KOPT-K1 (cell line): Measurements from ENCODE around the gene BRPF3.

Experiments
- H3K27ac ChIP-seq: fragments of 200-600 bp; sonication (generic); 2 replicates; pipeline ENCODE4 v1.5.1; 2016; ENCODE audit warnings: antibody characterized with exemption, mild to moderate bottlenecking, low read depth, low read length; ENCODE audit not compliant: poor library complexity, severe bottlenecking
- H3K36me3 ChIP-seq: fragments of 200-600 bp; sonication (generic); 2 replicates; pipeline ENCODE4 v1.5.1; 2017; ENCODE audit warnings: antibody characterized with exemption, mild to moderate bottlenecking, low read length, moderate library complexity; ENCODE audit not compliant: insufficient read depth
- H3K9me3 ChIP-seq: fragments of 200-600 bp; sonication (generic); 2 replicates; pipeline ENCODE4 v1.5.1; 2017; ENCODE audit warnings: antibody characterized with exemption, low read length, mild to moderate bottlenecking; ENCODE audit not compliant: insufficient read depth, poor library complexity, severe bottlenecking

Gene BRPF3

DNA sequence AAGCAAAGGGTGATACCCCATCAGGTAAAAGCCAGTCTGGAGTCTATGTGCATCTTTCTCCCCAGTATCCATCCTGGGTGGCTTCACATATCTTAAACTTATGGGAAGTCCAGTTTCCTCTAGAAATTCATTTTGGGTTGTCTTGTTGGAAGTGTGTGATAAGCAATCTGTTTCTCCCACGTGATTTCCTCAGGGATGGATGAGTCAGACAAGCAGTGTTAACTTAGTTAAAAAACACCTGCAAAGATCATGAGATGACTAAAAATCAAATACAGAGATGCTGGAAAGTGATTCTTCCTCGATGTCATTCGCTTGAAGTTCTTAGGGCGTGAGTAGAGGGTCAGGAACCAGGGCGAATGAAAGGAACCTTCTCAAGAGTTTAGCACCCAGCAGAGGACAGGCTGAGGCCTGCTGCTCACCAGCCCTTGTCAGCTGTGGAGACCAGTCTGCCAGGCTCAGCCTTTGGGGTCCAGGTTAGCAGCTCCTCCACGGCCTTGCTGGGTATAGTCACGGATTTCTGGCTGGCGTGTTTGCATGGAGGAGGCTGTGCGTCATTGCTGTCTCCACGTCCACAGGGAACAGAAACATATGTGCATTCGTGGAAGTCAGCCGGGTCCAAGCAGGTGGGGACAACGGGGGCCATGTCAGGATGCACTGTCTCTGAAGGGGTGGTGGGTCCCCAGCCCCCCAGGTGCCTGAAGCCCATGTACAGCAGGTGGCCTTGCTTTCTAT is 70.5 kb downstream of the BRPF3 start:
- Histone ChIP-seq H3K9me3 (peaks cover 8% of the 10 kb centered on the region), H3K27ac (no peak overlapping the region), H3K36me3 (no peaks in the 10 kb centered on the region)

DNA sequence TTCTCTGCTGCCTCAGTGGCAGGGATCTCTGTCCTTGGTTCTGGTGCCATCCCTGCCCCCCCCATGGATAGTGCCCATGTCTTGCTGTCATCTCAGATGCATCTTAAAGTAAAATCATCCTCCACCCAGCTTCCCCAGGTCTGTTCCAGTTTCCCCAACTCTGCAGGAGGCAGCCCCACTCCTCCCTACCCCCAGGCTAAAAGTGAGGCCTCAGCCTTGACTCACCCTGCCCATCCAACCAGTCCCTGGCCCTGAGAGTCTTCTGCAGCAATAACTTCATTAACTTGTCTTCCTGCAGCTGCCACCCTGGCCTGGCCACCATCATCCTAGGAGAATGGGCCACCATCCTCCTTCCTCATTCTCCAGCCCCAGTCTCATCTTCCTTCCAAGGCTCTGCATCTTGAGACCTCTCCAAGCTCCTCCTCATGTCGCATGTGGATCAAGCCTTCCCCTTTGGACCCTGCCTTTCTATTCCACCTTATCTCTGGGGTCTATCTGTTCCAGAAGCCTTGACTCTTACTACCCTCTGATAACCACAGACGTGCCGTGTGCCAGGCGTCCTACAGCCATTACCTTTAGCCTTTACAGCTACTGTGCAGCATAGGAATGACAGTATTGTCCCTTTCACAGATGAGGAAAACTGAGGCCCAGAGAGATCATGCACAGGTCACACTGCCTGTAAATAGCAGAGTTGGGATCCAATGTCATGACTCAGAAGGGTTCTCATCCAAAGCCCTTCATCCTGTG is 71.4 kb downstream of the BRPF3 start:
- Histone ChIP-seq H3K27ac (no peak overlapping the region), H3K36me3 (no peaks in the 10 kb centered on the region), H3K9me3 (peaks cover 8% of the 10 kb centered on the region)

DNA sequence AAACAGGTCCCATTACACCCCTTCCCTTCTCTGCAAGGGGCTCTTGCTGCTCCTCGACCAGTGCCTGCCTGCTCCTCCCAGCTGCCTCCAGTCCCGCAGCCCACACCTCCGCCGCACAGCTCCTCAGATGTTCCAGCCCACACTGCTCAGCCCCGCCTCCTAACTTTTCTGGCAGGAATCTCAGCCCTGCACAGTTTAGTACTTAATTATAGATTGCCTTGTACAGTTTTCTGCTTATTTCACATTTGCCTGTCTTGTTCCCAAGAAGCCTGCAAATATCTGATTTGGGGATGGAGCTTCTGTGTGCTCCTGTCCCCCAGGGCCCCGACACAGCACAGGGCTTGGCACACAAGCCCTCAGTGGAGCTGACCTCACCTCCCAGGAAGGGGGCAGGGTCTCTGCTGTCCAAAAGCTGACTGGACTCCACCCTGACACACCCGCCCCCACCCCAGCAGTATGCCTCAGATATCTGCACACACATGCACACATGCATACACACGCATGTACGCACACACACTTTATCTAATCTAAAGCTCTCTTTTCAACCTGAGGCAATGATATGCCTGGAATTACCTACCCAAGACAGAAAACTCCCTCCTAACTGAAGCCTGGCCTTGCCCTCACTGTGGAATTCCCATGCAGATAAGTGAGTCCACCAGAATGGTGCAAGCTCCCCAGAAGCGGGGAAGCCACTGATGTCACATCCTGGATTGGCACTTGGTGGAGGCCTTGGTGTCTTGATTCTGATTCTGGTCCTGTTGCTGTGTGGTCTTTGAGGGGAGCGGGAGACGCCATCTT is 72.1 kb downstream of the BRPF3 start:
- no peaks in the 10 kb centered on the region for H3K36me3 ChIP-seq

DNA sequence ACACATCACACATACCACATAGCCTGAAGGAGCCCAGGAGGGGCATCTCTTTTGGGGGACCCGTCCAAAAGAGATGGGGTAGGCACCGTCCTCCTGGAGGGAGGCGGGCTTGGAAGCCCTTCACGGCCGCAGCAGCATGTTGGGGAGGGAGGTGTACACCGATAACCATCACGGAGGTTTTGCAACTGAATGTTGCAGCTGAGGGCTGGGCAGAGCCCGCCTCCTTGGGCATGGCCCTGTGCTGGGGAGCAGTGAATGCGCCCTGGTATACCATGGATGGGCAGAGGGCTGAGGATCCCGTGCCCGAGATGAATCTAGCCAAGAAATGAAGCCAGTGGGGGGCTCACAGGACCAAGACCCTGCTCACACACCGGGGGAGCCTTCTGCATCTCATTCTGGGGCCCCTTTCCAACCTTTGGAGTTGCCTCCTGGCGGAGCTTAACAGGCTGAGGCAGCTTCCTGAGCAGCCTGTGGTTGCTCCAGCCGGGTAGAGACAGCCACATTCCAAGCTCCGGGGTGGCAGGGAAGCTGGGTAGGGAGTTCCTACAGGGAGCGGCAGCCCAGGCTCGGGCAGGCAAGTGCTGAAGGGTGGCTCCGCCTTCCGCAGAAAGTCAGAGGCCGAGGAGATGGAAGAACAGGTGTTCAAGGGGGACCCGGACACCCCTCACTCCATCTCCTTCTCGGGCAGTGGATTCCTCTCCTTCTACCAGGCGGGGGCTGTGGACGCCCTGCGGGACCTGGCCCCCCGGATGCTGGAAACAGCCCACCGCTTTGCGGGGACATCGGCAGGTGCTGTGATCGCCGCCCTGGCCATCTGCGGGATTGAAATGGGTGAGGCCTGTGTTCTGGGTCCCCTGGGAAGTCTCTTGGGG is 73.5 kb downstream of the BRPF3 start, which contains the start of gene PNPLA1:
Gene PNPLA1 (plus strand): TSS at position 227 of the 872 bp plus-strand sequence. CDS start 400 bp downstream, at position 627.
- peaks cover 8% of the 10 kb centered on the region for H3K9me3 ChIP-seq
- H3K27ac ChIP-seq = no peak within 1 kb of the TSS
- H3K36me3 ChIP-seq = no peaks in the 10 kb centered on the region

More for the DNA sequence above, 72.1 kb downstream of the BRPF3 start:
- Histone ChIP-seq H3K27ac (no peak overlapping the region), H3K9me3 (peaks cover 8% of the 10 kb centered on the region)

DNA sequence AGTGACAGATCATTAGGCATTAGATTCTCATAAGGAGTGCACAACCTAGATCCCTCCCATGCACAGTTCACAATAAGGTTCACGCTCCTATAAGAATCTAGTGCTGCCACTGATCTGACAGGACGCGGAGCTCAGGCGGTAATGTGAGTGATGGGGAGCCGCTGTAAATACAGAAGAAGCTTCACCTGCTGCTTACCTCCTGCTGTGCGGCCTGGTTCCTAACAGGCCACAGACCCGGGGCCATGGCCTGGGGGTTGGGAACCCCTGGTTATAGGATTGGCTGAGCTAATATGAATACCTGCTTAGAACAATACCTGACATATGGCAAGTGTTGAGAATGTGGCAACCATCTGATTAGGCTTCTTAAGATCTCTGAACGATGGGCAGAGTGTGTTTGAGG is 75.7 kb downstream of the BRPF3 start:
- Histone ChIP-seq H3K27ac (no peak overlapping the region), H3K36me3 (no peaks in the 10 kb centered on the region), H3K9me3 (no peaks in the 10 kb centered on the region)

DNA sequence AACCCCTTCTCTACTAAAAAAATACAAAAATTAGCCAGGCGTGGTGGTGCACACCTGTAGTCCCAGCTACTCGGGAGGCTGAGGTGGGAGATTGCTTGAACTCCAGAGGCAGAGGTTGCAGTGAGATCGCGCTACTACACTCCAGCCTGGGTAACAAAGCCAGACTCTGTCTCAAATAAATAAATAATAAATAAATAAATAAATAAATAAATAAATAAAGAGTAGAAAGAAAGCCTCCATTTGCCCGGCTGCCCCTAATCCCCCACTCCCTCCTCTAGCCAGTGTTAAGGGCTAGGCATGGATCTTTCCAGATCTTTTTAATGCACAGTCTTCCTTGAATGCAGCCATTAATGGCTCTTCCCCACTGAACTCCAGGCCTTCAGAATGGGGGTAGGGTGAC is 76.5 kb downstream of the BRPF3 start:
- Histone ChIP-seq H3K9me3 (no peaks in the 10 kb centered on the region), H3K36me3 (no peaks in the 10 kb centered on the region), H3K27ac (no peak overlapping the region)

DNA sequence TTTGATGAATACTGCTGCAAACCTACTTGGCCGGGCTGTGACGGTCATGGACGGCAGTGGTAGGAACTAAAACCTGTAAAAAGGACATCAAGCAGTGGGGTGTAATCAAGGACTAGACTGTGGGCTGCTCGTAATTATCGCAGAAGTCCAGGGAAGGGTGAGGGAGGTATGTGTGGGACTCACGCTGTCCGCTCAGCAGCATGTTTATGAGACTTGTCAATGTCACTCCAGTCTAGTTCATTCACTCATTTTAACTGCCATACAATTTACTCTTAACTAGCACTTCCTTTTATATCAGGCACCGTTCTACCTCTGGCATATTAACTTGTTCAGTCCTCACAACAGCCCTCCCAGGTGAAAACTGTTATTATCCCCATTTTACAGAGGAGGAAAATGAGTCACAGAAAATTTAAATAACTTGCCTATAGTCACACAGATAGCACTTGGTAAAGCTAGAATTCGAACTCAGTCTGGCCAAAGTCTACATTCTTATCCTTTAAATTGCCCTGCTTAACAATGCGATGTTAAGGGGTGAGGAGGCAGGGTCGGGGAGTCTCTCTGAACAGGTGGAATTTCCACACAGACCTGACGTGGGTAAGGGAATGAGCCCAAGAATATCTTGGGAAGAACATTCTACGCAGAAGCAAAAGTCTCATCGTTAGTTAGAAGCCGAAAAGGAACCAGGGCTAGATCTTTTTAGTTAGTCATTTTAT is 77.4 kb downstream of the BRPF3 start:
- H3K9me3 ChIP-seq = no peaks in the 10 kb centered on the region
- no peaks in the 10 kb centered on the region for H3K36me3 ChIP-seq
- H3K27ac ChIP-seq = no peak overlapping the region

DNA sequence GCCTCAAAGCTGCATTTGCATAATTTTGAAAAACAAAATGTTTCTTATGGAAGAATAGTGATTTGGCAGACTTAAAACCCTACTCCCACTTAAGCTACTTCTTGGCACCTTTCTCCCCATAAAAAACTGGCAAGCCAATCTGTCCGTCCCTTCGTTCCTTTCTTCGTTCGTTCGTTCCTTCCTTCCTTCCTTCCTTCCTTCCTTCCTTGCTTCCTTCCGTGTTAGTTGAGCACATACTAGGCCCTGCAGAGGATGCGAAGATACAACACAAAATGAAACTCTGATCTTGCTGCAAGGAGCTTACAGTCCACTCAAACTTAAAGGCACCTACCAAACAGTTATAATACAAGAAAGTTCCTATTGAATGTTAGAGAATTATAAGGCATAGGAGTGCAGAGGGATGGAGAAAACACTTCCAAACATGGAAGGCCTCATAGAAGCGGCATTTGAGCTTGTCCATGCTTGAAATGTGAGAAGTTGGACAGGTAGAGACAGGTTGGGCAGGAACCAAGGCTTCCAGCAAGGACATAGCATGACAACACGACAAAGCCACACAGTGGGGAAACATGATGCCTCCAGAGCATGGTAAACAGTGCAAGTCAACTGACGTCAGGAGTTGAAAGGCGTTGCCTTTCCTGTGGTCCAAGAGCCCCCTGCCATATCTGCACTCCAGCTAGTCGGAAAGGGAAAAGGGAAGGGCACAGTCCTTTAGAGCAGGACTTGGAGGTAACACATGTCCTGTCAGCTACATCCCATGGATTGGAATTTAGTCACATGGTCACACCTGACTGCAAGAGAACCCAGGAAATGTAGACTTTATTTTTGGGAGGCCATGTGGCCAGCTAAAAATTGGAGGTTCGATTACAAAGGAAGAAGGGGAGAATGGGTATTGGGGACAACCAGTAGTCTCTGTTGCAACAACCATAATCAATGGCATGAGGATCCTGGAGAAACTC is 80.3 kb downstream of the BRPF3 start:
- H3K9me3 ChIP-seq = no peaks in the 10 kb centered on the region
- no peak overlapping the region for H3K27ac ChIP-seq
- no peaks in the 10 kb centered on the region for H3K36me3 ChIP-seq

DNA sequence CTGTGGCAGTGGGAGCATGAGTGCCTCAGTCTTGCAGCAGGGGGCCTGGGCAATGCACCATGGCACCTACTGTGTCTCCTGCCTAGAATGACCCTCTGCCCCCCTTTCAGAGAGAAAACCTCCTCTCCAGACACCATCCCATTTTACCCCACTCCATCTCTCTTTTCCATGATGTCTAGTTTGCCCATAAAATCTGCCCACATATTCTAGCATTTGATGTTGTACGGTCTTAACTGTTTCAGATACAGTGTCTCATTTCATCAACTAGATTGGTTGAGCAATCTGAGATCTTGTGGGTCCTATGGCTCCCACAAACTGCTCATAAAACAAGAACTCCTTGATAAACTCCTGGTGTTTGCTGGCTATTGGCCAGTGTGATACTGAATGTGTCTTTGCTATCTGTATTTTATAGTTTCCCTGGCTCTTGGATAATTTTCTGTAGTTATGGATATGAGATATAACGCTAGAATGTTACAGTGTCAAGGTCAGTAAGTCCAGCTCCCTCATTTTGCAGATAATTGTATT is 81.5 kb downstream of the BRPF3 start:
- H3K36me3 ChIP-seq = no peaks in the 10 kb centered on the region
- no peaks in the 10 kb centered on the region for H3K9me3 ChIP-seq
- H3K27ac ChIP-seq = no peak overlapping the region

DNA sequence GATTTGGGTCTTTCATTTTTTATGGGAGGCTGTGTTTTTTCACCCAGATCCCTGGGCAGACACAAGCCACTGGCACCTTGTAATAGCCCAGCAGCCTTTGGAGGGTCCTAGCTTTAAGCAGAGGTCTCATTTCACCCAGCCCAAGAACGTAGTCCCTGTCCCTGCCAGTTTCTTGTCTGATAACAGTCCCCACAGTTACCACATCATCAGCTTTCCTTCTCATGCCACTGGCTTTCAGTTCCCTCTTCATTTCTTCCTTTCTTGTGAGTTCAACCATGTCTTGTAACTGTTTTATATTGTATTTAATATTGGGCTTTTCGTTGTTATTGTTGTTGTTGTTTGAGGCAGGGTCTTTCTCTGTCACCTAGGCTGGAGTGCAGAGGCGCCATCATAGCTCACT is 83.9 kb downstream of the BRPF3 start:
- H3K9me3 ChIP-seq = no peaks in the 10 kb centered on the region
- no peaks in the 10 kb centered on the region for H3K36me3 ChIP-seq
- H3K27ac ChIP-seq = no peak overlapping the region

DNA sequence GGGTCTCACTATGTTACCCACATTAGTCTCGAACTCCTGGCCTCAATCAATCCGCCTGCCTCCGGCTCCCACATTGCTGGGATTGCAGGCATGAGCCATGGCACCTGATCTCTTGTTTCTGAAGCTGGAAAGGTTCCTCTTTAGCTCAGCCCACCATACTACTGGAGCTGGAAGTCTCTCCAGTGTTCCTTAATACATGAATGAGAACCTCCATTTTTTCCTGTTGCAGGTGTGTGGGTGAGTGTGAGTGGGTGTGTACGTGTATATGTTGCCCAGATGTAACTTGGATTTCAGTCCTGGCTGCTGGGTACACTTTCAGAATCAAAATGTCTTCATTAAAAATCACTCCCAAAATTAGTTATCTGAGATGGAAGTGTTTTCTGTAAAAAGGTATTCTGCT is 84.4 kb downstream of the BRPF3 start:
- Histone ChIP-seq H3K9me3 (no peaks in the 10 kb centered on the region), H3K27ac (no peak overlapping the region), H3K36me3 (no peaks in the 10 kb centered on the region)
